Gastrocnemius medialis (tissue), 4 donors: ENCODE results near the gene SLC12A3.

Source experiments
- CTCF ChIP-seq, 5 experiments: fragments of 450-650 bp in 3 of 5; fragments of 200-600 bp in 2 of 5; sonication (generic) in 2 of 5; IDR thresholded peaks in 4 of 5; conservative IDR thresholded peaks in 1 of 5; 1 replicate in 4 of 5; 2 replicates in 1 of 5; pipeline ENCODE4 v1.5.1; 2016 to 2019; ENCODE audit warnings: antibody characterized with exemption in 5 of 5, mild to moderate bottlenecking in 3 of 5, moderate library complexity in 3 of 5
- POLR2A ChIP-seq, 2 donors: fragments of 450-650 bp; IDR thresholded peaks; one replicate each; pipeline ENCODE4 v1.6.1; 2017; ENCODE audit warnings: antibody characterized with exemption in 2 of 2, mild to moderate bottlenecking in 2 of 2, moderate library complexity in 2 of 2

- no peak for TF ChIP-seq CTCF (IDR thresholded peaks at IDR 0.05 in 4 of 5, conservative IDR thresholded peaks at IDR 0.05 in 1 of 5)
- TF ChIP-seq POLR2A (IDR thresholded peaks at IDR 0.05), result no peak
Measured at GRCh38 chr16:56870276-56870888, 5.4 kb downstream of the SLC12A3 start.
